SK-N-MC (cell line): Measurements from ENCODE around the gene GDF7.

Source experiments
- DNase-seq: peaks from one replicate; pipeline ENCODE4 v3.0.0-alpha.2; 2011; ENCODE audit warnings: low read depth, low spot score
- H3K27ac ChIP-seq: fragments of 200-600 bp; sonication (generic); 2 replicates; pipeline ENCODE4 v1.5.1; 2016; ENCODE audit warnings: mixed run types
- H3K36me3 ChIP-seq: fragments of 200-600 bp; sonication (generic); 2 replicates; pipeline ENCODE4 v1.6.1; 2017; ENCODE audit warnings: antibody characterized with exemption, low read length, mixed read lengths; ENCODE audit not compliant: insufficient read depth
- H3K4me3 ChIP-seq: fragments of 200-600 bp; sonication (generic); 2 replicates; pipeline ENCODE4 v1.5.1; 2016
- H3K9ac ChIP-seq: fragments of 200-600 bp; sonication (generic); 2 replicates; pipeline ENCODE4 v1.8.0; 2017; ENCODE audit warnings: mixed run types, mixed read lengths; ENCODE audit not compliant: insufficient read length
- H3K9me3 ChIP-seq: fragments of 200-600 bp; sonication (generic); 2 replicates; pipeline ENCODE4 v1.6.1; 2017; ENCODE audit warnings: low read depth, mild to moderate bottlenecking, antibody characterized with exemption, low read length, moderate library complexity, mixed read lengths
- EZH2 ChIP-seq: fragments of 200-600 bp; sonication (generic); IDR thresholded peaks from one replicate; pipeline ENCODE4 v1.6.1; 2017; ENCODE audit warnings: antibody characterized with exemption
- FOXP2 ChIP-seq: optimal IDR thresholded peaks from 2 replicates; pipeline ENCODE3; 2011; ENCODE audit warnings: mild to moderate bottlenecking, moderate library complexity; ENCODE audit not compliant: insufficient read depth; ENCODE audit errors: extremely low read length, control extremely low read depth
- POLR2AphosphoS5 ChIP-seq: IDR thresholded peaks from 2 replicates; pipeline ENCODE4 v1.6.1; 2012; ENCODE audit warnings: mild to moderate bottlenecking, low read depth, low read length, borderline replicate concordance

The GDF7 gene

DNA sequence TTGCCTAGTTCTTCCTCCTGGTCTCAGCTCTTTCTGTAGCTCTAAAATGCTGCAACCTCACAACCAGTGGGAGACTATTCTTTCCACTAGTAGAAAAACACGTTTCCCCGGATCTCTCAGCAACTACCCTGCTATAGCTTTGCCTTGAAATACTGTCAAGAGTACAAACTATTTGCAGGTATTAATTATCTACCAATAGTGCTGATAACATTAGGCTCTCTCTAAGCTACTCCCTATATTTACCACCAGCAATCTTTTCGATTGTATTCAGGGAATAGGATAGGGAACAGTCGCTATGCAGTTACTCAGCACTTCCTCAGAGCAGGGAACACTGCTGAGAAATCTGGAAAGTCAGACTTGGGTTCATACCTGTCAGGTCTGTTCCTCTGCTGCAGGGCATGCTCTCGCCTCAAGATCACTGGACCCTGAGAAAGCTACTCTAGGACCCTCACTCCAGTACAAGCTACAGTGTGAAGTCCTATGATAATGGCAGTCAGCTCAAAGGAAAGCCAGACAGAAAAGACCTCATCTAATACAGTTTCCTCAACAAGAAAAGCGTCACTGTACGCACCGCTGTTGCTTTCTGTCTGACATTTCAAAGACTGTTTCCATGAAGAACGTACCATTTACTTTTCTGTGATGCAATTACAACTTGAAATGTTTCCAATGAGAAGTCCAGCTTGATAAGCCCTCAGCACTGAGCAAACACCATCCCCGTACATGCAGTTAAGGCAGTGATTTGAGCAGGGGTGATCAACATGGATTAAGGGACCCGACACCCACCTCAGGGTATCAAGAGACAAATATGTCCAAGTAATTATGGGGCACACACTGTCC lies 22.7 kb downstream of the GDF7 start:
- Histone ChIP-seq H3K36me3 (peaks cover 8% of the 10 kb centered on the region; the same call in 1 of the 2 replicates), H3K9me3 (no peaks in the 10 kb centered on the region), H3K27ac (no peak overlapping the region), H3K4me3 (no peak overlapping the region), H3K9ac (no peak overlapping the region)
- no peak for TF ChIP-seq FOXP2
- TF ChIP-seq EZH2, result no peak
- TF ChIP-seq POLR2AphosphoS5, result no peak
- no peak for DNase-seq

DNA sequence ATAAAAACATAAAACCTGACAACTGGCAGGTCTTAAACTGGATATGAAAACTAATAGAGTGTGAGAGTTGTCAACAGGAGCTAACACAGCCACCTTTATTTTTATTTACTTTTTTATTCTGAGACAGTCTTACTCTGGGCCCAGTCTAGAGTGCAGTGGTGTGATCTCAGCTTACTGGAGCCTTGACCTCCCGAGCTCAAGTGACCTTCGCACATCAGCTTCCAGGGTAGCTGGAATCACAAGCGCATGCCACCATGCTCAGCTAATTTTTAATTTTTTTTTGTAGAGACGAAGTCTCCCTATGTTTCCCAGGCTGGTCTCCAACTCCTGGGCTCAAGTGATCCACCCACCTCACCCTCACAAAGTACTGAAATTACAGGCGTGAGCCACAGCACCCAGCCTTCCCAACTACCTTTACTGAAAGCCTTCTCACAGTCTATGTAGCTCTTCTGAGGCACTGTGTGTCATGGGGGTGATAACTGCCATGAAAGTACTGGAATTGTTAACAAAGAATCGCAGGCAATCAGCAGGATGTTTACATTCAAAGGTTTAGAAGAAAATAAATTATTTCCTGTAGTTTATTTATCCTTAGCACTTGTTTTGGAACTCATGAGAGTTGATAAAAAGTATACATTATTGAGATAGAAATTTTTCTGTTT lies 24.3 kb downstream of the GDF7 start:
- H3K36me3 ChIP-seq, result peaks cover 5% of the 10 kb centered on the region; the same call in 1 of the 2 replicates
- no peaks in the 10 kb centered on the region for H3K9me3 ChIP-seq
- H3K4me3 ChIP-seq, result no peak overlapping the region
- TF ChIP-seq EZH2, result no peak
- no peak for TF ChIP-seq FOXP2
- TF ChIP-seq POLR2AphosphoS5, result no peak
- DNase-seq, result no peak
- H3K9ac ChIP-seq, result no peak overlapping the region
- no peak overlapping the region for H3K27ac ChIP-seq

DNA sequence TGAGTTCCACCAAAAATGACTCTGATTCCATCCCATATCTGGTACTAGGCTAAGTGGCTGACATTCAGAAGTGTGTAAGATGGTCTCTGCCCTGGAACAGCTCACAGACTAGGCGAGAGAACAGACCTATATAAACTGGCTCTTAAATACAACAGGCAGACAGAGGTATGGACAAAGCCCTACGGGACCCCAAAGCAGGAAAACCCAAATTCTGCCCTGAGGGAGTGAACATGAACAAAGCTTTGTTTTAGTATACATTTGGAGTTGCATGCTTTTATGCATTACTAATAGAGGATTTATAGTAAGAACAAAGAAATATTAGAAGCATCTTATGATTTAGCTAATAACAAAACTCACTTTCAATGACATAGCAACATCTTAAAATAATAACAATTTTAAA lies 25.1 kb downstream of the GDF7 start:
- no peak for DNase-seq

DNA sequence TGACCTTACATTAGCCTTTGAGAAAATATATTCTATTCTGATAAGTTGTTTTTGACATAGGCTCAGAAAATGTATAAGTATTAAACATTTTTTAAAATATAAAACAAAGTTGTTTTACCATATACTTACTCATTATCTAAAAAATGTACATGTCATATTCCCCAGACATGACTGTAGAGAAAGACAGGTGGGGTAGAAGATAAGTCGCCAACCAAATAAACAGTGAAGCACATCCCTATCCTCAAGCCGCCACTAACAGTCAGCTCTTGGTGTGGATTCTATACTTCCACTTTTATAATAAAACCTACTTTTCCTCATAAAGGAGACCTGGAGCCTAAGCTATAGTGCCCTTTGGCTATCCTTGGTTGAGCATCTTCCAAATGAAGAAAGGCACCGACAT lies 26.4 kb downstream of the GDF7 start:
- DNase-seq, result no peak
- no peak overlapping the region for H3K4me3 ChIP-seq
- no peak for TF ChIP-seq POLR2AphosphoS5
- no peak for TF ChIP-seq FOXP2
- H3K9me3 ChIP-seq, result no peaks in the 10 kb centered on the region
- no peak overlapping the region for H3K27ac ChIP-seq
- no peaks in the 10 kb centered on the region for H3K36me3 ChIP-seq
- no peak overlapping the region for H3K9ac ChIP-seq

More for the DNA sequence above, 25.1 kb downstream of the GDF7 start:
- peaks cover under 1% of the 10 kb centered on the region; the same call in 1 of the 2 replicates for H3K36me3 ChIP-seq
- no peak overlapping the region for H3K27ac ChIP-seq
- H3K9me3 ChIP-seq, result no peaks in the 10 kb centered on the region
- no peak for TF ChIP-seq EZH2
- TF ChIP-seq FOXP2, result no peak
- no peak for TF ChIP-seq POLR2AphosphoS5
- no peak overlapping the region for H3K9ac ChIP-seq
- H3K4me3 ChIP-seq, result no peak overlapping the region

DNA sequence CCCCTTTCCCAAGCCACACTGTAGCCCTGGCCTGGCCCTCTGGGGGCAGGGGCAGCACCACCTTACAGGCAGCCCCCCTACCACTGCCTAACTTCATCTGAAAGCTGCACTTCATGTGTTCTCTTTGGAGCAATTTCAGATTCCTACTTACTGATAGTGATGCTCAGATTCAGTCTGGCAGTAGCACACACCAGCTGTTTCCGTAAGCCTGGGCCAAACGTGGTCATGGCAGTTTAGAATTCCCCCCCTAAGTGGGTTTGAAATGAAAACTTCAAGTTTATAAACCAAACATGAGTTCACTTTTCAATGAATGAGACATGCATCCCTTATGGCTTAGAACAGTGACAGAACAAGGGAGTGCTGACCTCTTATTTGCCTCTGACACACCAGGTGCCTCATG lies 29.4 kb downstream of the GDF7 start:
- no peak for TF ChIP-seq FOXP2
- no peak for TF ChIP-seq EZH2
- no peak for TF ChIP-seq POLR2AphosphoS5
- DNase-seq, result no peak
- H3K27ac ChIP-seq, result no peak overlapping the region
- H3K9me3 ChIP-seq, result no peaks in the 10 kb centered on the region
- no peak overlapping the region for H3K9ac ChIP-seq
- no peaks in the 10 kb centered on the region for H3K36me3 ChIP-seq
- H3K4me3 ChIP-seq, result no peak overlapping the region

DNA sequence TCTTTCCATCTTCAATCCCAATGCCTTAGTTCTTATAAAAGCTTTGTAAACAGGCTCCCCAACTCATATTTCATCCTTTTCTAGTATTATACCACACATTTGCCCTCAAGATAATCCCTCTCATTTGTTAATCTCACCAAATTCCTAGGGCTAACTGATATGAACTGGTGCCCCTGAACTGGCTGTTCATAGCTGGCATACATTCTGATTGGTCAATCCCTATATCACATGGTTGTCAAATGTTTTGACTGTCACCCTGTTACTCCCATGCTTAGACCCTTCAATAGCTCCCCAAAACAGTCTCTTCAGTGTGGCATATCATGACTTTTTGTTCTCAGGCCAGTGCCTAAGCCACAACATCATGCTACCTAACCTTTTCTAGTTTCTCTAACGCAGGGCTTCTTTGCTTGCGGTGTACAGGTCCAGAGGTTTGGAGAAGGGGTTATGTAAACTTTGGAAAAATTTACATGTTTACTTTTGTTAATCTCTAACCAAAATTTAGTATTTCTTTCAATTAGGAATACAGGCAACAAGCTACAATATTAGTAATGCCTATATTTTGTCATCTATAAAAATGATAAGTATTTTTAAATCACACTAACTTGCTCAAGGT lies 30.5 kb downstream of the GDF7 start:
- DNase-seq, result no peak
- Histone ChIP-seq H3K4me3 (no peak overlapping the region), H3K27ac (no peak overlapping the region), H3K9ac (no peak overlapping the region), H3K9me3 (no peaks in the 10 kb centered on the region), H3K36me3 (no peaks in the 10 kb centered on the region)
- TF ChIP-seq FOXP2 (no peak), EZH2 (no peak), POLR2AphosphoS5 (no peak)

DNA sequence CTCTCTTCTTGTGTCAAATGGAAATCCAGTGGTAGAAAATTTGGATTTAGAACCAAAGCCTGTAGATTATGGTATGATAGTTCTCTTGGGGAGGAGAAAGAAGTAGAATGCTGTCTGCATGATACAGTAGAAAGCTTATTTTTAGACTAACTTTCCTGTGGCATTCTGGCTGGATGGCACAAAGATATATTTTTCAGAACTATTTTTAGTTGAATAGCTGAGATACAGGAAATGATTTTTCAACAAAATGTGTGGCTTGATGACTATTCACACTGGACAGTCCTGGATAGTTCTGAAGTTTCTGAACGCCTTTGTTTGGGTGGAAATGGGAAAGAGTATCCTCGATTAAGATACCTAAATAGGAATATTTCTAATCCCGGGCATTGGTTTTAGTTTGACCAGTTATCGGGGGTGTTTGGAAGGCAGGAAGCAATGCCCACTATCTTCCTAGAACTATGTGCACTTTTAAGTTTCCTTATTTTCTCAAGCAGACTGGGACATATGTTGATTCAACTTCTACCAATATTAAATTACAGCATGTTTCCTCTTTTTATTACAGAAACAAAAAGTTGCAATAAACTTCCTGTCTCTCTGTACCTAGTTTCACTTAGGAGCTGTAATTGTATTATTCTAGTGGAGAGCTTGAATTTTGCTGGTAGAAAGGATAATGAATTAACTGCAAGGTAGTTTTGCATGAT lies 32.1 kb downstream of the GDF7 start:
- H3K4me3 ChIP-seq, result no peak overlapping the region
- H3K27ac ChIP-seq, result no peak overlapping the region
- TF ChIP-seq EZH2, result no peak
- TF ChIP-seq POLR2AphosphoS5, result no peak
- no peak for TF ChIP-seq FOXP2
- no peaks in the 10 kb centered on the region for H3K36me3 ChIP-seq
- no peaks in the 10 kb centered on the region for H3K9me3 ChIP-seq
- DNase-seq, result no peak
- no peak overlapping the region for H3K9ac ChIP-seq

DNA sequence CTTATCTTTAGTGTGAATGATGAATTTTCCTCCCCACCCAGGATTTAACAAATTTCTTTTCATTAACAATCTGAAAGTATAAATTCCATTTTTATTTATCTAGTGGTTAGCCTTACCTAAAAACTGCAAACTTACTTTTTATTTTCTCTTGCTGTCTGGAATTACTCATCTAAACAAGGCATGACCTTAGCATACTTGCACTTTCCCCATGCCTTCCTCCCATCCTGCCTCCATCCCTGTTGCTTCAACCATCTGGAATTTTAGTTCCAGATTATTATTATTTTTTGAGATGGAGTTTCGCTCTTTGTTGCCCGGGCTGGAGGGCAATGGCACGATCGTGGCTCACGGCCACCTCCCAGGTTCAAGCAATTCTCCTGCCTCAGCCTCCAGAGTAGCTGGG lies 35.6 kb downstream of the GDF7 start:
- H3K27ac ChIP-seq, result no peak overlapping the region
- no peak for DNase-seq
- H3K36me3 ChIP-seq, result no peaks in the 10 kb centered on the region
- no peak overlapping the region for H3K4me3 ChIP-seq
- no peak overlapping the region for H3K9ac ChIP-seq
- no peaks in the 10 kb centered on the region for H3K9me3 ChIP-seq
- TF ChIP-seq FOXP2 (no peak), POLR2AphosphoS5 (no peak), EZH2 (no peak)
